Activated naive CD8-positive, alpha-beta T cell treated with anti-CD3 and anti-CD28 coated beads, Interleukin-2, amount 50 U/mL, for 16 hours (primary cell): ENCODE measurements around the gene GLRA3.
"Not testable (repeated sequence)": the region's sequence is repeated elsewhere in the genome, so short reads cannot be mapped to it uniquely, and the experiment has no call there.

Source experiments
- DNase-seq: peaks from one replicate; pipeline ENCODE4 v3.0.0-alpha.2; 2020; ENCODE audit warnings: low read depth, low spot score

The GLRA3 gene

GRCh38 chr4:174663216-174663615, 165.8 kb downstream of the GLRA3 start:
- DNase-seq, result no peak

- no peak for DNase-seq
These were observed 170.8 kb downstream of the GLRA3 start for GRCh38 chr4:174658246-174658645.

GRCh38 chr4:174657472-174657871, 171.6 kb downstream of the GLRA3 start:
- no peak for DNase-seq

GRCh38 chr4:174654634-174655033, 174.4 kb downstream of the GLRA3 start:
- DNase-seq, result no peak

GRCh38 chr4:174650711-174651355, 178.2 kb downstream of the GLRA3 start:
- no peak for DNase-seq

- DNase-seq, result no peak
These were observed 180.2 kb downstream of the GLRA3 start for GRCh38 chr4:174648812-174649211.

- DNase-seq, result no peak
These were observed 182.7 kb downstream of the GLRA3 start for GRCh38 chr4:174646326-174646725.

- no peak for DNase-seq
These were observed 188.9 kb downstream of the GLRA3 start for GRCh38 chr4:174640146-174640545.

- DNase-seq, result no peak
These were observed 193.3 kb downstream of the GLRA3 start for GRCh38 chr4:174635732-174636131.

- DNase-seq, result no peak
These were observed 195.6 kb downstream of the GLRA3 start for GRCh38 chr4:174633399-174633798.

- no peak for DNase-seq
These were observed 196.9 kb downstream of the GLRA3 start for GRCh38 chr4:174631901-174632758.

GRCh38 chr4:174629907-174630450, 199.1 kb downstream of the GLRA3 start:
- not testable (repeated sequence) for DNase-seq

GRCh38 chr4:174629265-174629664, 199.8 kb downstream of the GLRA3 start:
- no peak for DNase-seq

GRCh38 chr4:174628191-174628590, 200.9 kb downstream of the GLRA3 start:
- no peak for DNase-seq

GRCh38 chr4:174627473-174627872, 201.6 kb downstream of the GLRA3 start:
- no peak for DNase-seq

GRCh38 chr4:174626342-174627008, 202.6 kb downstream of the GLRA3 start:
- DNase-seq, result no peak

GRCh38 chr4:174616661-174617060, 212.4 kb downstream of the GLRA3 start:
- DNase-seq, result no peak

GRCh38 chr4:174613979-174614378, 215.1 kb downstream of the GLRA3 start:
- no peak for DNase-seq

- no peak for DNase-seq
These were observed 217.3 kb downstream of the GLRA3 start for GRCh38 chr4:174611792-174612191.

GRCh38 chr4:174607792-174608191, 221.3 kb downstream of the GLRA3 start:
- DNase-seq, result no peak

GRCh38 chr4:174604198-174604597, 224.8 kb downstream of the GLRA3 start:
- DNase-seq, result no peak

GRCh38 chr4:174600391-174600790, 228.7 kb downstream of the GLRA3 start:
- DNase-seq, result no peak
